HG03378 (cell line): ENCODE data around the gene PANK2.

Experiments used
- ATAC-seq: cut with Tn5 transposase; IDR thresholded peaks from one replicate; pipeline ENCODE4 v1.9.1; 2021; ENCODE audit warnings: mild to moderate bottlenecking, moderate library complexity; ENCODE audit not compliant: unreplicated experiment

Gene PANK2

GRCh38 chr20:3900187-3900604 is 11.0 kb downstream of the PANK2 start:
- no peak for ATAC-seq

- ATAC-seq = no peak
These were observed 12.0 kb downstream of the PANK2 start for GRCh38 chr20:3901028-3901705.

GRCh38 chr20:3901706-3902440 is 12.7 kb downstream of the PANK2 start:
- no peak for ATAC-seq

- no peak for ATAC-seq
These were observed 13.3 kb downstream of the PANK2 start for GRCh38 chr20:3902446-3902845.

GRCh38 chr20:3904224-3904623 is 15.0 kb downstream of the PANK2 start:
- no peak for ATAC-seq

GRCh38 chr20:3904857-3905256 is 15.7 kb downstream of the PANK2 start:
- ATAC-seq = no peak

- ATAC-seq = peak; percentile 84
These were observed 17.8 kb downstream of the PANK2 start for GRCh38 chr20:3906744-3907721.

- ATAC-seq = no peak
These were observed 19.5 kb downstream of the PANK2 start for GRCh38 chr20:3908667-3909066.

GRCh38 chr20:3909952-3910366 is 20.8 kb downstream of the PANK2 start:
- ATAC-seq = no peak

GRCh38 chr20:3910853-3911252 is 21.7 kb downstream of the PANK2 start:
- no peak for ATAC-seq

- ATAC-seq = no peak
These were observed 22.8 kb downstream of the PANK2 start for GRCh38 chr20:3911956-3912355.

- ATAC-seq = no peak
These were observed 25.3 kb downstream of the PANK2 start for GRCh38 chr20:3914446-3914845.

GRCh38 chr20:3915691-3916090 is 26.5 kb downstream of the PANK2 start:
- no peak for ATAC-seq

- no peak for ATAC-seq
These were observed 27.2 kb downstream of the PANK2 start for GRCh38 chr20:3916364-3916763.

GRCh38 chr20:3919352-3919751 is 30.2 kb downstream of the PANK2 start:
- no peak for ATAC-seq

GRCh38 chr20:3922223-3922982 is 33.2 kb downstream of the PANK2 start:
- ATAC-seq = no peak

- no peak for ATAC-seq
These were observed 33.8 kb downstream of the PANK2 start for GRCh38 chr20:3922983-3923339.

- ATAC-seq = no peak
These were observed 34.6 kb downstream of the PANK2 start for GRCh38 chr20:3923818-3924217.

GRCh38 chr20:3924304-3925112 is 35.3 kb downstream of the PANK2 start:
- ATAC-seq = no peak
